Neuron (in vitro differentiated cells): Measurements from ENCODE around the gene NRG2.

Source experiments
- H2AFZ ChIP-seq: one replicate; pipeline ENCODE4 v1.6.1; 2013; ENCODE audit warnings: low read depth, mild to moderate bottlenecking, inconsistent platforms, low read length, moderate library complexity
- H3K27me3 ChIP-seq: one replicate; pipeline ENCODE4 v1.6.1; 2013; ENCODE audit warnings: low read length; ENCODE audit not compliant: insufficient read depth
- H3K36me3 ChIP-seq: one replicate; pipeline ENCODE4 v1.6.1; 2013; ENCODE audit warnings: low read length; ENCODE audit not compliant: insufficient read depth
- H3K4me1 ChIP-seq: one replicate; pipeline ENCODE4 v1.6.1; 2013; ENCODE audit warnings: low read length; ENCODE audit not compliant: insufficient read depth
- H3K4me3 ChIP-seq: 2 replicates; pipeline ENCODE4 v1.5.1; 2013; ENCODE audit warnings: mild to moderate bottlenecking, low read length, moderate library complexity
- H3K9me3 ChIP-seq: one replicate; pipeline ENCODE4 v1.6.1; 2013; ENCODE audit warnings: low read length

NRG2 gene

GRCh38 chr5:139994234-139994633 lies 48.9 kb downstream of the NRG2 start:
- H3K4me1 ChIP-seq = no peaks in the 10 kb centered on the region
- H2AFZ ChIP-seq = no peak overlapping the region
- H3K9me3 ChIP-seq = no peaks in the 10 kb centered on the region
- no peaks in the 10 kb centered on the region for H3K27me3 ChIP-seq
- no peak overlapping the region for H3K4me3 ChIP-seq
- H3K36me3 ChIP-seq = no peaks in the 10 kb centered on the region

GRCh38 chr5:139985733-139986132 lies 57.4 kb downstream of the NRG2 start:
- H3K9me3 ChIP-seq = no peaks in the 10 kb centered on the region
- no peaks in the 10 kb centered on the region for H3K36me3 ChIP-seq
- H3K4me1 ChIP-seq = no peaks in the 10 kb centered on the region
- no peak overlapping the region for H2AFZ ChIP-seq
- H3K4me3 ChIP-seq = no peak overlapping the region
- peaks cover 7% of the 10 kb centered on the region for H3K27me3 ChIP-seq

- H2AFZ ChIP-seq = no peak overlapping the region
- H3K4me1 ChIP-seq = no peaks in the 10 kb centered on the region
- H3K36me3 ChIP-seq = no peaks in the 10 kb centered on the region
- H3K27me3 ChIP-seq = peaks cover 8% of the 10 kb centered on the region
- no peaks in the 10 kb centered on the region for H3K9me3 ChIP-seq
- no peak overlapping the region for H3K4me3 ChIP-seq
Observed at GRCh38 chr5:139985290-139985689, 57.8 kb downstream of the NRG2 start.

- H3K36me3 ChIP-seq = no peaks in the 10 kb centered on the region
- H3K9me3 ChIP-seq = no peaks in the 10 kb centered on the region
- H3K27me3 ChIP-seq = peaks cover 8% of the 10 kb centered on the region
- H3K4me1 ChIP-seq = no peaks in the 10 kb centered on the region
- no peak overlapping the region for H2AFZ ChIP-seq
- no peak overlapping the region for H3K4me3 ChIP-seq
Observed at GRCh38 chr5:139984816-139985215, 58.3 kb downstream of the NRG2 start.

- Histone ChIP-seq H3K36me3 (no peaks in the 10 kb centered on the region), H2AFZ (no peak overlapping the region), H3K4me1 (no peaks in the 10 kb centered on the region), H3K4me3 (no peak overlapping the region), H3K9me3 (no peaks in the 10 kb centered on the region), H3K27me3 (peaks cover 8% of the 10 kb centered on the region)
Observed at GRCh38 chr5:139982975-139983240, 60.2 kb downstream of the NRG2 start.

GRCh38 chr5:139982157-139982974 lies 60.7 kb downstream of the NRG2 start:
- no peak overlapping the region for H2AFZ ChIP-seq
- peaks cover 8% of the 10 kb centered on the region for H3K27me3 ChIP-seq
- no peak overlapping the region for H3K4me3 ChIP-seq
- H3K4me1 ChIP-seq = no peaks in the 10 kb centered on the region
- H3K36me3 ChIP-seq = no peaks in the 10 kb centered on the region
- H3K9me3 ChIP-seq = no peaks in the 10 kb centered on the region

- H2AFZ ChIP-seq = no peak overlapping the region
- no peaks in the 10 kb centered on the region for H3K4me1 ChIP-seq
- no peaks in the 10 kb centered on the region for H3K9me3 ChIP-seq
- H3K27me3 ChIP-seq = peaks cover 8% of the 10 kb centered on the region
- H3K4me3 ChIP-seq = no peak overlapping the region
- H3K36me3 ChIP-seq = no peaks in the 10 kb centered on the region
Observed at GRCh38 chr5:139980765-139981164, 62.3 kb downstream of the NRG2 start.

- no peaks in the 10 kb centered on the region for H3K36me3 ChIP-seq
- no peaks in the 10 kb centered on the region for H3K4me1 ChIP-seq
- no peak overlapping the region for H2AFZ ChIP-seq
- no peaks in the 10 kb centered on the region for H3K9me3 ChIP-seq
- H3K27me3 ChIP-seq = peaks cover 8% of the 10 kb centered on the region
- H3K4me3 ChIP-seq = no peak overlapping the region
Observed at GRCh38 chr5:139979943-139980342, 63.2 kb downstream of the NRG2 start.

GRCh38 chr5:139979518-139979917 lies 63.6 kb downstream of the NRG2 start:
- H2AFZ ChIP-seq = no peak overlapping the region

GRCh38 chr5:139976703-139977102 lies 66.4 kb downstream of the NRG2 start:
- peaks cover 8% of the 10 kb centered on the region for H3K27me3 ChIP-seq
- no peak overlapping the region for H2AFZ ChIP-seq
- no peaks in the 10 kb centered on the region for H3K9me3 ChIP-seq
- no peak overlapping the region for H3K4me3 ChIP-seq
- H3K4me1 ChIP-seq = no peaks in the 10 kb centered on the region
- no peaks in the 10 kb centered on the region for H3K36me3 ChIP-seq

More at GRCh38 chr5:139979518-139979917, 63.6 kb downstream of the NRG2 start:
- Histone ChIP-seq H3K9me3 (no peaks in the 10 kb centered on the region), H3K4me1 (no peaks in the 10 kb centered on the region), H3K36me3 (no peaks in the 10 kb centered on the region), H3K4me3 (no peak overlapping the region), H3K27me3 (peaks cover 8% of the 10 kb centered on the region)

GRCh38 chr5:139975942-139976341 lies 67.2 kb downstream of the NRG2 start:
- H3K27me3 ChIP-seq = peaks cover 8% of the 10 kb centered on the region
- H3K9me3 ChIP-seq = no peaks in the 10 kb centered on the region
- no peak overlapping the region for H3K4me3 ChIP-seq
- H2AFZ ChIP-seq = no peak overlapping the region
- H3K36me3 ChIP-seq = no peaks in the 10 kb centered on the region
- H3K4me1 ChIP-seq = no peaks in the 10 kb centered on the region

GRCh38 chr5:139975306-139975705 lies 67.8 kb downstream of the NRG2 start:
- no peaks in the 10 kb centered on the region for H3K4me1 ChIP-seq
- no peaks in the 10 kb centered on the region for H3K9me3 ChIP-seq
- H3K4me3 ChIP-seq = no peak overlapping the region
- H3K27me3 ChIP-seq = peaks cover 6% of the 10 kb centered on the region
- no peaks in the 10 kb centered on the region for H3K36me3 ChIP-seq
- no peak overlapping the region for H2AFZ ChIP-seq

- Histone ChIP-seq H3K4me3 (no peak overlapping the region), H3K36me3 (no peaks in the 10 kb centered on the region), H3K9me3 (no peaks in the 10 kb centered on the region), H2AFZ (no peak overlapping the region), H3K4me1 (no peaks in the 10 kb centered on the region), H3K27me3 (peaks cover 8% of the 10 kb centered on the region)
Observed at GRCh38 chr5:139974661-139975060, 68.4 kb downstream of the NRG2 start.

GRCh38 chr5:139971202-139971725 lies 71.8 kb downstream of the NRG2 start:
- no peaks in the 10 kb centered on the region for H3K4me1 ChIP-seq
- peaks cover 17% of the 10 kb centered on the region for H3K27me3 ChIP-seq
- H2AFZ ChIP-seq = no peak overlapping the region
- no peak overlapping the region for H3K4me3 ChIP-seq
- no peaks in the 10 kb centered on the region for H3K9me3 ChIP-seq
- H3K36me3 ChIP-seq = no peaks in the 10 kb centered on the region
